SJCRH30 (cell line): ENCODE results near the gene MNAT1. TPM values are rescaled to one million over a fixed set of nuclear protein-coding genes. Genes with fewer than 3 reads are reported as not detected.
"Not testable (repeated sequence)": the region's sequence is repeated elsewhere in the genome, so short reads cannot be mapped to it uniquely, and the experiment has no call there.

ENCODE experiments used
- DNase-seq, 2 experiments: peaks; one replicate each; pipeline ENCODE4 v3.0.0-alpha.2; 2015 to 2020
- H3K27ac ChIP-seq: fragments of 250-450 bp; sonication (Bioruptor Pico); 2 replicates; pipeline ENCODE4 v1.5.1; 2020; ENCODE audit warnings: mild to moderate bottlenecking, moderate library complexity
- H3K27me3 ChIP-seq: fragments of 250-450 bp; sonication (Bioruptor Pico); 2 replicates; pipeline ENCODE4 v1.5.1; 2020; ENCODE audit warnings: mild to moderate bottlenecking, moderate library complexity
- H3K36me3 ChIP-seq: fragments of 250-450 bp; sonication (Bioruptor Pico); 2 replicates; pipeline ENCODE4 v1.5.1; 2020; ENCODE audit warnings: mild to moderate bottlenecking, moderate library complexity
- H3K4me1 ChIP-seq: fragments of 250-450 bp; sonication (Bioruptor Pico); 2 replicates; pipeline ENCODE4 v1.5.1; 2020; ENCODE audit warnings: mild to moderate bottlenecking, moderate library complexity
- H3K4me3 ChIP-seq: fragments of 250-450 bp; sonication (Bioruptor Pico); 2 replicates; pipeline ENCODE4 v1.5.1; 2020; ENCODE audit warnings: mild to moderate bottlenecking, moderate library complexity
- H3K9me3 ChIP-seq: fragments of 250-450 bp; sonication (Bioruptor Pico); replicated peaks from 2 replicates; pipeline ENCODE4 v1.5.1; 2020; ENCODE audit warnings: mild to moderate bottlenecking, moderate library complexity
- total RNA-seq: library from RNA; depleted of rRNA; stranded (reverse); fragments of >200 nt; shearing (Covaris generic); gene quantifications from 2 replicates; pipeline ENCODE4 v1.2.3, GENCODE V29; 2014

The MNAT1 gene
- total RNA-seq, 1 experiment from 2014 or later = 129 TPM

- Histone ChIP-seq H3K4me1 (peaks cover 42% of the 10 kb centered on the region), H3K9me3 (no peaks in the 10 kb centered on the region), H3K27me3 (no peaks in the 10 kb centered on the region), H3K36me3 (0 out of 2 replicates have a peak, but pooled peaks cover 3% of the 10 kb centered on the region), H3K4me3 (no peak overlapping the region), H3K27ac (no peak overlapping the region)
- no peak for DNase-seq
Measured at GRCh38 chr14:60861545-60862140, 127.1 kb downstream of the MNAT1 start.

GRCh38 chr14:60862283-60862682 is 127.7 kb downstream of the MNAT1 start:
- Histone ChIP-seq H3K9me3 (no peaks in the 10 kb centered on the region), H3K27me3 (no peaks in the 10 kb centered on the region), H3K4me3 (no peak overlapping the region), H3K27ac (peak overlapping the region; percentile 71), H3K36me3 (0 out of 2 replicates have a peak, but pooled peaks cover 3% of the 10 kb centered on the region), H3K4me1 (peaks cover 48% of the 10 kb centered on the region)
- DNase-seq = peak; percentile 75 to 88

GRCh38 chr14:60863249-60863648 is 128.7 kb downstream of the MNAT1 start:
- no peak overlapping the region for H3K4me3 ChIP-seq
- H3K27ac ChIP-seq = peak overlapping the region; percentile 71
- H3K9me3 ChIP-seq = no peaks in the 10 kb centered on the region
- peaks cover 58% of the 10 kb centered on the region for H3K4me1 ChIP-seq
- peak; percentile 80 to 89 for DNase-seq
- H3K27me3 ChIP-seq = no peaks in the 10 kb centered on the region
- H3K36me3 ChIP-seq = 0 out of 2 replicates have a peak, but pooled peaks cover 3% of the 10 kb centered on the region

- Histone ChIP-seq H3K4me3 (no peak overlapping the region), H3K27ac (peak overlapping the region; percentile 98), H3K27me3 (no peaks in the 10 kb centered on the region), H3K36me3 (no peaks in the 10 kb centered on the region), H3K4me1 (peaks cover 62% of the 10 kb centered on the region), H3K9me3 (no peaks in the 10 kb centered on the region)
- DNase-seq = peak in 1 of 2 experiments; percentile 24
Measured at GRCh38 chr14:60865378-60866127, 131.0 kb downstream of the MNAT1 start.

- DNase-seq = peak; percentile 60 to 80
- H3K27me3 ChIP-seq = no peaks in the 10 kb centered on the region
- no peak overlapping the region for H3K4me3 ChIP-seq
- H3K4me1 ChIP-seq = peaks cover 54% of the 10 kb centered on the region
- no peaks in the 10 kb centered on the region for H3K36me3 ChIP-seq
- H3K9me3 ChIP-seq = no peaks in the 10 kb centered on the region
- H3K27ac ChIP-seq = peak overlapping the region; percentile 98
Measured at GRCh38 chr14:60867503-60868172, 133.1 kb downstream of the MNAT1 start.

GRCh38 chr14:60878121-60878520 is 143.6 kb downstream of the MNAT1 start:
- Histone ChIP-seq H3K27ac (no peak overlapping the region), H3K4me1 (no peaks in the 10 kb centered on the region), H3K36me3 (peaks cover 17% of the 10 kb centered on the region), H3K4me3 (no peak overlapping the region), H3K9me3 (peaks cover 6% of the 10 kb centered on the region; the same call in 1 of the 2 replicates), H3K27me3 (no peaks in the 10 kb centered on the region)
- DNase-seq = no peak

- no peak for DNase-seq
- Histone ChIP-seq H3K4me3 (no peak overlapping the region), H3K36me3 (peaks cover 17% of the 10 kb centered on the region), H3K9me3 (peaks cover 6% of the 10 kb centered on the region; the same call in 1 of the 2 replicates), H3K27ac (no peak overlapping the region), H3K27me3 (no peaks in the 10 kb centered on the region), H3K4me1 (no peaks in the 10 kb centered on the region)
Measured at GRCh38 chr14:60878536-60878935, 144.0 kb downstream of the MNAT1 start.

GRCh38 chr14:60882219-60882618 is 147.7 kb downstream of the MNAT1 start:
- H3K36me3 ChIP-seq = peaks cover 25% of the 10 kb centered on the region
- DNase-seq = no peak
- H3K27me3 ChIP-seq = no peaks in the 10 kb centered on the region
- no peak overlapping the region for H3K4me3 ChIP-seq
- no peak overlapping the region for H3K27ac ChIP-seq
- H3K9me3 ChIP-seq = peaks cover 6% of the 10 kb centered on the region; the same call in 1 of the 2 replicates
- H3K4me1 ChIP-seq = no peaks in the 10 kb centered on the region

- no peaks in the 10 kb centered on the region for H3K4me1 ChIP-seq
- H3K27ac ChIP-seq = no peak overlapping the region
- peaks cover 27% of the 10 kb centered on the region for H3K36me3 ChIP-seq
- no peak overlapping the region for H3K4me3 ChIP-seq
- peaks cover 11% of the 10 kb centered on the region; the same call in 1 of the 2 replicates for H3K9me3 ChIP-seq
- H3K27me3 ChIP-seq = no peaks in the 10 kb centered on the region
- DNase-seq = no peak
Measured at GRCh38 chr14:60884134-60884533, 149.6 kb downstream of the MNAT1 start.

- H3K27ac ChIP-seq, H3K4me3 ChIP-seq, H3K4me1 ChIP-seq, DNase-seq, H3K27me3 ChIP-seq, H3K9me3 ChIP-seq: not testable (repeated sequence)
- H3K36me3 ChIP-seq = peaks cover 11% of the 10 kb centered on the region
Measured at GRCh38 chr14:60890636-60891035, 156.1 kb downstream of the MNAT1 start.

GRCh38 chr14:60893911-60894310 is 159.3 kb downstream of the MNAT1 start:
- no peak for DNase-seq
- H3K9me3 ChIP-seq = peaks cover 7% of the 10 kb centered on the region; the same call in 1 of the 2 replicates
- peaks cover 6% of the 10 kb centered on the region for H3K4me1 ChIP-seq
- H3K27ac ChIP-seq = no peak overlapping the region
- no peak overlapping the region for H3K4me3 ChIP-seq
- no peaks in the 10 kb centered on the region for H3K27me3 ChIP-seq
- peaks cover 8% of the 10 kb centered on the region for H3K36me3 ChIP-seq

- Histone ChIP-seq H3K36me3 (no peaks in the 10 kb centered on the region; the same call in 1 of the 2 replicates), H3K4me3 (no peak overlapping the region), H3K27me3 (no peaks in the 10 kb centered on the region), H3K4me1 (peaks cover 3% of the 10 kb centered on the region; the same call in 1 of the 2 replicates), H3K9me3 (peaks cover 10% of the 10 kb centered on the region), H3K27ac (peak overlapping the region; percentile 11; the same call in 1 of the 2 replicates)
- DNase-seq = peak in 1 of 2 experiments; percentile 28
Measured at GRCh38 chr14:60904381-60904780, 169.8 kb downstream of the MNAT1 start.

- H3K4me3 ChIP-seq = no peak overlapping the region
- H3K4me1 ChIP-seq = peaks cover 3% of the 10 kb centered on the region; the same call in 1 of the 2 replicates
- no peak for DNase-seq
- H3K27ac ChIP-seq = no peak overlapping the region
- H3K36me3 ChIP-seq = no peaks in the 10 kb centered on the region; the same call in 1 of the 2 replicates
- no peaks in the 10 kb centered on the region for H3K27me3 ChIP-seq
- H3K9me3 ChIP-seq = peaks cover 10% of the 10 kb centered on the region
Measured at GRCh38 chr14:60905923-60906322, 171.4 kb downstream of the MNAT1 start.

GRCh38 chr14:60915781-60916180 is 181.2 kb downstream of the MNAT1 start:
- Histone ChIP-seq H3K36me3 (no peaks in the 10 kb centered on the region), H3K9me3 (no peaks in the 10 kb centered on the region), H3K4me1 (no peaks in the 10 kb centered on the region), H3K4me3 (no peak overlapping the region), H3K27me3 (no peaks in the 10 kb centered on the region), H3K27ac (no peak overlapping the region)
- no peak for DNase-seq

- H3K36me3 ChIP-seq = no peaks in the 10 kb centered on the region
- no peak overlapping the region for H3K4me3 ChIP-seq
- no peak overlapping the region for H3K27ac ChIP-seq
- no peaks in the 10 kb centered on the region for H3K9me3 ChIP-seq
- H3K4me1 ChIP-seq = peaks cover 6% of the 10 kb centered on the region; the same call in 1 of the 2 replicates
- H3K27me3 ChIP-seq = no peaks in the 10 kb centered on the region
- no peak for DNase-seq
Measured at GRCh38 chr14:60922050-60922449, 187.5 kb downstream of the MNAT1 start.
